Aorta (tissue), 5 donors: ENCODE results near the gene MED27. TPM values are rescaled to one million over a fixed set of nuclear protein-coding genes. Genes with fewer than 3 reads are reported as not detected.
A peak's percentile ranks its signal among the peaks of the same experiment; 100 is the strongest.

Experiments used
- ATAC-seq: fragments of 200-7000 bp; cut with Tn5 transposase; one replicate; pipeline ENCODE4 v1.9.1; 2022; ENCODE audit warnings: moderate library complexity; ENCODE audit not compliant: low FRiP score
- DNase-seq, 2 donors: peaks; one replicate each; pipeline ENCODE4 v3.0.0-alpha.2; 2020
- H3K27ac ChIP-seq, 2 donors: one replicate each; pipeline ENCODE4 v1.5.1; 2013; ENCODE audit warnings: low read length in 2 of 2, mild to moderate bottlenecking in 2 of 2, moderate library complexity in 2 of 2, control low read depth in 1 of 2, inconsistent platforms in 1 of 2, low read depth in 1 of 2
- H3K27me3 ChIP-seq, 2 donors: one replicate each; pipeline ENCODE4 v1.6.1; 2013; ENCODE audit warnings: control low read depth in 1 of 2, low read length in 1 of 2, mild to moderate bottlenecking in 1 of 2, moderate library complexity in 1 of 2; ENCODE audit not compliant: insufficient read depth in 2 of 2, control insufficient read depth in 1 of 2
- H3K36me3 ChIP-seq, 2 donors: one replicate each; pipeline ENCODE4 v1.6.1; 2013; ENCODE audit warnings: control low read depth in 1 of 2, low read length in 1 of 2, mild to moderate bottlenecking in 1 of 2; ENCODE audit not compliant: insufficient read depth in 2 of 2, control insufficient read depth in 1 of 2
- H3K4me1 ChIP-seq, 2 donors: one replicate each; pipeline ENCODE4 v1.6.1; 2013; ENCODE audit warnings: low read length in 2 of 2, control low read depth in 1 of 2, mild to moderate bottlenecking in 1 of 2, moderate library complexity in 1 of 2; ENCODE audit not compliant: insufficient read depth in 2 of 2, control insufficient read depth in 1 of 2
- H3K4me3 ChIP-seq, 2 donors: one replicate each; pipeline ENCODE4 v1.5.1; 2013; ENCODE audit warnings: low read length in 2 of 2, control low read depth in 1 of 2, mild to moderate bottlenecking in 1 of 2
- H3K9me3 ChIP-seq: one replicate; pipeline ENCODE4 v1.6.1; 2013; ENCODE audit warnings: mild to moderate bottlenecking, low read length; ENCODE audit not compliant: control insufficient read depth
- WGBS, 2 donors: extraction: QIAGEN DNeasy Blood & Tissue Kit; methylation state at CpG; one replicate each; pipeline ENCODE4 v1.1.7; 2013; 5-methylcytosine and 5-hydroxymethylcytosine counted together
- intact Hi-C, 2 donors: fragments of 100-400 bp; cut with DNase I; formaldehyde crosslinking; loops; one replicate each; pipeline versions ENCODE4 v1.14.2 to v1.15.0; 2022
- long read RNA-seq, 2 donors: library from polyadenylated mRNA; unstranded; transcript quantifications; one replicate each; pipeline ENCODE4 v2.0.0, GENCODE V29; 2020 to 2021
- polyA plus RNA-seq, 2 donors: library from polyadenylated mRNA; stranded (reverse); fragments of 200-250 nt; gene quantifications; one replicate each; pipeline ENCODE4 v1.2.3, GENCODE V29; 2013
- total RNA-seq, 2 donors: library from RNA; stranded (reverse); fragmentation: NEBNext Ultra II Directional; extraction: Animal tissue kit (Norgen Biotek cat#: 25700); gene quantifications; one replicate each; pipeline ENCODE4 v1.2.1, GENCODE V29; 2021
- donor health status: healthy with polysubstance abuse.
- donor health status: Bipolar disorder and iron deficiency.
- donor health status: DM: no; HTN: no; CAD: no.
- donor health status: DM: no; HTN: no; CAD: no.
- donor health status: DM: yes; HTN: yes; CAD: no.

The MED27 gene
- total RNA-seq (10 to 100 TPM; 16.8 to 25.1 TPM), polyA plus RNA-seq (10 to 100 TPM; 15.5 to 25.1 TPM)
- long read RNA-seq, donor 1, transcript MED27-201 (8 exons, 1,431 nt), result major isoform, 18 of 40 reads
- long read RNA-seq, donor 1, partial matches to known transcripts, result 2 of 40 reads
- long read RNA-seq, donor 1, other reads (novel, unspliced or antisense), result 20 of 40 reads
- long read RNA-seq, donor 2, partial matches to known transcripts, result 0 of 12 reads
- long read RNA-seq, donor 2, other reads (novel, unspliced or antisense), result 10 of 12 reads

GRCh38 chr9:132079391-132080091 is at the start of gene MED27:
TSS of gene MED27 (minus strand) at chr9:132079867. CDS start at chr9:132079844, 23 bp downstream.
- ATAC-seq (peak; percentile 94), DNase-seq (peak; percentile 97 to 99)
- 6 to 8% methylated on average over 34 to 41 of the region's 41 CpGs for WGBS, 2 donors
- H3K4me3 ChIP-seq, result peak within 1 kb of the TSS; percentile 79 to 89
- H3K9me3 ChIP-seq, result no peaks in the 10 kb centered on the region
- peaks cover 2 to 13% of the 10 kb centered on the region in 2 donors for H3K4me1 ChIP-seq
- peak within 1 kb of the TSS; percentile 11 to 20 for H3K27ac ChIP-seq
- intact Hi-C loops, result loop anchor here (10.0 kb wide), 2 partner anchors 155 to 165 kb away; no protein-coding TSS in a partner anchor
- H3K36me3 ChIP-seq, result no peaks in the 10 kb centered on the region
- H3K27me3 ChIP-seq, result no peaks in the 10 kb centered on the region

GRCh38 chr9:132127888-132128534 is 48.3 kb upstream of the MED27 start:
- DNase-seq, result peak in 1 of 2 donors; percentile 24
- no peak for ATAC-seq
- no peak overlapping the region for H3K4me3 ChIP-seq
- no peaks in the 10 kb centered on the region for H3K36me3 ChIP-seq
- intact Hi-C loops, result no loop called here
- WGBS, 2 donors, result 56% methylated on average over 15 of the region's 15 CpGs
- peaks cover 0 to 5% of the 10 kb centered on the region in 2 donors for H3K27me3 ChIP-seq
- peaks cover 2% of the 10 kb centered on the region for H3K9me3 ChIP-seq
- no peaks in the 10 kb centered on the region for H3K4me1 ChIP-seq
- H3K27ac ChIP-seq, result no peak overlapping the region

- H3K4me3 ChIP-seq, result no peak overlapping the region
- H3K27ac ChIP-seq, result no peak overlapping the region
- intact Hi-C loops, result no loop called here
- H3K4me1 ChIP-seq, result no peaks in the 10 kb centered on the region
- H3K27me3 ChIP-seq, result peaks cover 0 to 5% of the 10 kb centered on the region in 2 donors
- WGBS, 2 donors, result 60 to 62% methylated on average over 13 of the region's 13 CpGs
- H3K36me3 ChIP-seq, result no peaks in the 10 kb centered on the region
- ATAC-seq (no peak), DNase-seq (no peak)
- H3K9me3 ChIP-seq, result peaks cover 2% of the 10 kb centered on the region
Observed at GRCh38 chr9:132126680-132127236, 47.1 kb upstream of the MED27 start.

- peaks cover 2% of the 10 kb centered on the region for H3K9me3 ChIP-seq
- no peaks in the 10 kb centered on the region for H3K36me3 ChIP-seq
- no peaks in the 10 kb centered on the region for H3K4me1 ChIP-seq
- 48 to 51% methylated on average over 20 of the region's 20 CpGs for WGBS, 2 donors
- H3K27ac ChIP-seq, result no peak overlapping the region
- DNase-seq, result no peak
- peaks cover 0 to 5% of the 10 kb centered on the region in 2 donors for H3K27me3 ChIP-seq
- ATAC-seq, result no peak
- H3K4me3 ChIP-seq, result no peak overlapping the region
- intact Hi-C loops, result no loop called here
Observed at GRCh38 chr9:132125944-132126679, 46.4 kb upstream of the MED27 start.

- intact Hi-C loops, result no loop called here
- H3K27me3 ChIP-seq, result peaks cover 0 to 5% of the 10 kb centered on the region in 2 donors
- no peak for ATAC-seq
- peaks cover 2% of the 10 kb centered on the region for H3K9me3 ChIP-seq
- no peaks in the 10 kb centered on the region for H3K4me1 ChIP-seq
- H3K4me3 ChIP-seq, result no peak overlapping the region
- H3K27ac ChIP-seq, result no peak overlapping the region
- WGBS, 2 donors, result 22% methylated on average over 7 of the region's 7 CpGs
- no peaks in the 10 kb centered on the region for H3K36me3 ChIP-seq
- no peak for DNase-seq
Observed at GRCh38 chr9:132125361-132125760, 45.7 kb upstream of the MED27 start.

GRCh38 chr9:132124800-132125199 is 45.1 kb upstream of the MED27 start:
- Histone ChIP-seq H3K36me3 (no peaks in the 10 kb centered on the region), H3K27me3 (peaks cover 0 to 5% of the 10 kb centered on the region in 2 donors), H3K4me1 (no peaks in the 10 kb centered on the region), H3K27ac (no peak overlapping the region), H3K4me3 (no peak overlapping the region), H3K9me3 (peaks cover 2% of the 10 kb centered on the region)
- intact Hi-C loops, result no loop called here
- ATAC-seq (no peak), DNase-seq (no peak)
- WGBS, 2 donors, result 34 to 35% methylated on average over 6 of the region's 6 CpGs

- intact Hi-C loops, result no loop called here
- ATAC-seq, result no peak
- 92 to 100% methylated on average over 2 of the region's 2 CpGs for WGBS, 2 donors
Observed at GRCh38 chr9:132121021-132121420, 41.4 kb upstream of the MED27 start.

GRCh38 chr9:132117694-132118093 is 38.0 kb upstream of the MED27 start:
- Histone ChIP-seq H3K27me3 (peaks cover 0 to 2% of the 10 kb centered on the region in 2 donors), H3K36me3 (no peaks in the 10 kb centered on the region), H3K4me1 (no peaks in the 10 kb centered on the region), H3K27ac (no peak overlapping the region), H3K4me3 (no peak overlapping the region), H3K9me3 (peaks cover 3% of the 10 kb centered on the region)
- intact Hi-C loops, result no loop called here
- no peak for DNase-seq
- ATAC-seq, result no peak
- WGBS, 2 donors, result 85 to 87% methylated on average over 3 of the region's 3 CpGs

More at GRCh38 chr9:132121021-132121420, 41.4 kb upstream of the MED27 start:
- H3K27me3 ChIP-seq, result peaks cover 0 to 3% of the 10 kb centered on the region in 2 donors
- H3K27ac ChIP-seq, result no peak overlapping the region
- H3K9me3 ChIP-seq, result peaks cover 4% of the 10 kb centered on the region
- H3K36me3 ChIP-seq, result no peaks in the 10 kb centered on the region
- no peaks in the 10 kb centered on the region for H3K4me1 ChIP-seq
- no peak for DNase-seq
- no peak overlapping the region for H3K4me3 ChIP-seq
